ENCODE results near the gene LIN7C.

Gene LIN7C

GRCh38 chr11:27444801-27445215, 61.8 kb downstream of the LIN7C start:
- DNase-seq, result no peak

Data from AML-193 (cell line).